ENCODE data around the gene RSKR.
"Not testable (repeated sequence)": the region's sequence is repeated elsewhere in the genome, so short reads cannot be mapped to it uniquely, and the experiment has no call there.

The RSKR gene

GRCh38 chr17:28577466-28577824 is 36.5 kb downstream of the RSKR start:
- no peak overlapping the region for H3K4me3 ChIP-seq (ENCODE audit: low read length)
- no peaks in the 10 kb centered on the region for H3K27me3 ChIP-seq (ENCODE audit: control insufficient read depth, insufficient read depth, low read length)
- peaks cover 4% of the 10 kb centered on the region; the same call in 1 of the 2 replicates for H3K4me1 ChIP-seq (ENCODE audit: control insufficient read depth, insufficient read depth, low read length)
- H3K9me3 ChIP-seq (ENCODE audit: control insufficient read depth, insufficient read depth, low read length): no peaks in the 10 kb centered on the region
- no CpG with 5 or more reads among the region's 3 CpGs for WGBS (ENCODE audit: insufficient coverage, insufficient read length)
- peaks cover 24% of the 10 kb centered on the region; the same call in 1 of the 2 replicates for H3K36me3 ChIP-seq (ENCODE audit: control insufficient read depth, insufficient read depth, low read length)
- no peak overlapping the region for H3K27ac ChIP-seq (ENCODE audit: low read length)
- no peak for DNase-seq (ENCODE audit: low read depth, low spot score)

- Histone ChIP-seq H3K9me3 (ENCODE audit: control insufficient read depth, insufficient read depth, low read length) (no peaks in the 10 kb centered on the region), H3K27me3 (ENCODE audit: control insufficient read depth, insufficient read depth, low read length) (no peaks in the 10 kb centered on the region), H3K4me1 (ENCODE audit: control insufficient read depth, insufficient read depth, low read length) (peaks cover 4% of the 10 kb centered on the region; the same call in 1 of the 2 replicates), H3K36me3 (ENCODE audit: control insufficient read depth, insufficient read depth, low read length) (peaks cover 19% of the 10 kb centered on the region; the same call in 1 of the 2 replicates), H3K27ac (ENCODE audit: low read length) (no peak within 1 kb of the TSS), H3K4me3 (ENCODE audit: low read length) (peak within 1 kb of the TSS; percentile 22; the same call in 1 of the 2 replicates)
- WGBS (ENCODE audit: insufficient coverage, insufficient read length): no CpG with 5 or more reads among the region's 26 CpGs
- DNase-seq (ENCODE audit: low read depth, low spot score): peak; percentile 93
These were observed 37.1 kb downstream of the RSKR start, which contains the start of gene ALDOC for GRCh38 chr17:28576758-28577465. ALDOC (minus strand) TSS chr17:28576895; CDS start chr17:28575532, 1,363 bp downstream.

GRCh38 chr17:28576016-28576415 is 38.0 kb downstream of the RSKR start:
- H3K4me3 ChIP-seq (ENCODE audit: low read length); H3K27me3 ChIP-seq (ENCODE audit: control insufficient read depth, insufficient read depth, low read length); DNase-seq (ENCODE audit: low read depth, low spot score); H3K9me3 ChIP-seq (ENCODE audit: control insufficient read depth, insufficient read depth, low read length); H3K4me1 ChIP-seq (ENCODE audit: control insufficient read depth, insufficient read depth, low read length); H3K27ac ChIP-seq (ENCODE audit: low read length): not testable (repeated sequence)
- peaks cover 19% of the 10 kb centered on the region; the same call in 1 of the 2 replicates for H3K36me3 ChIP-seq (ENCODE audit: control insufficient read depth, insufficient read depth, low read length)
- no CpG with 5 or more reads among the region's 3 CpGs for WGBS (ENCODE audit: insufficient coverage, insufficient read length)

- no CpG with 5 or more reads among the region's 14 CpGs for WGBS (ENCODE audit: insufficient coverage, insufficient read length)
- Histone ChIP-seq H3K4me3 (ENCODE audit: low read length) (no peak overlapping the region), H3K27me3 (ENCODE audit: control insufficient read depth, insufficient read depth, low read length) (no peaks in the 10 kb centered on the region), H3K9me3 (ENCODE audit: control insufficient read depth, insufficient read depth, low read length) (no peaks in the 10 kb centered on the region), H3K27ac (ENCODE audit: low read length) (no peak overlapping the region), H3K36me3 (ENCODE audit: control insufficient read depth, insufficient read depth, low read length) (peaks cover 19% of the 10 kb centered on the region; the same call in 1 of the 2 replicates), H3K4me1 (ENCODE audit: control insufficient read depth, insufficient read depth, low read length) (peaks cover 4% of the 10 kb centered on the region; the same call in 1 of the 2 replicates)
- DNase-seq (ENCODE audit: low read depth, low spot score): no peak
These were observed 38.7 kb downstream of the RSKR start for GRCh38 chr17:28575126-28575795.

GRCh38 chr17:28574526-28574925 is 39.5 kb downstream of the RSKR start:
- Histone ChIP-seq H3K36me3 (ENCODE audit: control insufficient read depth, insufficient read depth, low read length) (peaks cover 15% of the 10 kb centered on the region; the same call in 1 of the 2 replicates), H3K4me1 (ENCODE audit: control insufficient read depth, insufficient read depth, low read length) (peaks cover 4% of the 10 kb centered on the region; the same call in 1 of the 2 replicates), H3K27ac (ENCODE audit: low read length) (no peak overlapping the region), H3K27me3 (ENCODE audit: control insufficient read depth, insufficient read depth, low read length) (no peaks in the 10 kb centered on the region), H3K9me3 (ENCODE audit: control insufficient read depth, insufficient read depth, low read length) (no peaks in the 10 kb centered on the region), H3K4me3 (ENCODE audit: low read length) (no peak overlapping the region)
- DNase-seq (ENCODE audit: low read depth, low spot score): no peak
- WGBS (ENCODE audit: insufficient coverage, insufficient read length): no CpG with 5 or more reads among the region's 7 CpGs

GRCh38 chr17:28573966-28574480 is 40.0 kb downstream of the RSKR start:
- peaks cover 4% of the 10 kb centered on the region; the same call in 1 of the 2 replicates for H3K4me1 ChIP-seq (ENCODE audit: control insufficient read depth, insufficient read depth, low read length)
- DNase-seq (ENCODE audit: low read depth, low spot score): no peak
- H3K27ac ChIP-seq (ENCODE audit: low read length): no peak overlapping the region
- H3K4me3 ChIP-seq (ENCODE audit: low read length): no peak overlapping the region
- H3K36me3 ChIP-seq (ENCODE audit: control insufficient read depth, insufficient read depth, low read length): peaks cover 10% of the 10 kb centered on the region; the same call in 1 of the 2 replicates
- H3K9me3 ChIP-seq (ENCODE audit: control insufficient read depth, insufficient read depth, low read length): no peaks in the 10 kb centered on the region
- H3K27me3 ChIP-seq (ENCODE audit: control insufficient read depth, insufficient read depth, low read length): no peaks in the 10 kb centered on the region
- WGBS (ENCODE audit: insufficient coverage, insufficient read length): no CpG with 5 or more reads among the region's 6 CpGs

- no peak overlapping the region for H3K27ac ChIP-seq (ENCODE audit: low read length)
- DNase-seq (ENCODE audit: low read depth, low spot score): no peak
- H3K36me3 ChIP-seq (ENCODE audit: control insufficient read depth, insufficient read depth, low read length): peaks cover 5% of the 10 kb centered on the region; the same call in 1 of the 2 replicates
- no peak overlapping the region for H3K4me3 ChIP-seq (ENCODE audit: low read length)
- H3K9me3 ChIP-seq (ENCODE audit: control insufficient read depth, insufficient read depth, low read length): no peaks in the 10 kb centered on the region
- no CpG with 5 or more reads among the region's 9 CpGs for WGBS (ENCODE audit: insufficient coverage, insufficient read length)
- H3K4me1 ChIP-seq (ENCODE audit: control insufficient read depth, insufficient read depth, low read length): peaks cover 4% of the 10 kb centered on the region; the same call in 1 of the 2 replicates
- no peaks in the 10 kb centered on the region for H3K27me3 ChIP-seq (ENCODE audit: control insufficient read depth, insufficient read depth, low read length)
These were observed 40.5 kb downstream of the RSKR start for GRCh38 chr17:28573521-28573920.

GRCh38 chr17:28573040-28573380 is 41.0 kb downstream of the RSKR start:
- no peak for DNase-seq (ENCODE audit: low read depth, low spot score)
- H3K27me3 ChIP-seq (ENCODE audit: control insufficient read depth, insufficient read depth, low read length): no peaks in the 10 kb centered on the region
- H3K36me3 ChIP-seq (ENCODE audit: control insufficient read depth, insufficient read depth, low read length): peaks cover under 1% of the 10 kb centered on the region; the same call in 1 of the 2 replicates
- no peak overlapping the region for H3K4me3 ChIP-seq (ENCODE audit: low read length)
- H3K27ac ChIP-seq (ENCODE audit: low read length): no peak overlapping the region
- no peaks in the 10 kb centered on the region for H3K9me3 ChIP-seq (ENCODE audit: control insufficient read depth, insufficient read depth, low read length)
- peaks cover 4% of the 10 kb centered on the region; the same call in 1 of the 2 replicates for H3K4me1 ChIP-seq (ENCODE audit: control insufficient read depth, insufficient read depth, low read length)

- Histone ChIP-seq H3K27ac (ENCODE audit: low read length) (no peak overlapping the region), H3K27me3 (ENCODE audit: control insufficient read depth, insufficient read depth, low read length) (no peaks in the 10 kb centered on the region), H3K9me3 (ENCODE audit: control insufficient read depth, insufficient read depth, low read length) (no peaks in the 10 kb centered on the region), H3K4me1 (ENCODE audit: control insufficient read depth, insufficient read depth, low read length) (peaks cover 4% of the 10 kb centered on the region; the same call in 1 of the 2 replicates), H3K36me3 (ENCODE audit: control insufficient read depth, insufficient read depth, low read length) (no peaks in the 10 kb centered on the region), H3K4me3 (ENCODE audit: low read length) (no peak overlapping the region)
- no CpG with 5 or more reads among the region's 5 CpGs for WGBS (ENCODE audit: insufficient coverage, insufficient read length)
- no peak for DNase-seq (ENCODE audit: low read depth, low spot score)
These were observed 41.5 kb downstream of the RSKR start for GRCh38 chr17:28572259-28573039.
